ENCODE data around the gene RFTN1.

The RFTN1 gene, protein sequence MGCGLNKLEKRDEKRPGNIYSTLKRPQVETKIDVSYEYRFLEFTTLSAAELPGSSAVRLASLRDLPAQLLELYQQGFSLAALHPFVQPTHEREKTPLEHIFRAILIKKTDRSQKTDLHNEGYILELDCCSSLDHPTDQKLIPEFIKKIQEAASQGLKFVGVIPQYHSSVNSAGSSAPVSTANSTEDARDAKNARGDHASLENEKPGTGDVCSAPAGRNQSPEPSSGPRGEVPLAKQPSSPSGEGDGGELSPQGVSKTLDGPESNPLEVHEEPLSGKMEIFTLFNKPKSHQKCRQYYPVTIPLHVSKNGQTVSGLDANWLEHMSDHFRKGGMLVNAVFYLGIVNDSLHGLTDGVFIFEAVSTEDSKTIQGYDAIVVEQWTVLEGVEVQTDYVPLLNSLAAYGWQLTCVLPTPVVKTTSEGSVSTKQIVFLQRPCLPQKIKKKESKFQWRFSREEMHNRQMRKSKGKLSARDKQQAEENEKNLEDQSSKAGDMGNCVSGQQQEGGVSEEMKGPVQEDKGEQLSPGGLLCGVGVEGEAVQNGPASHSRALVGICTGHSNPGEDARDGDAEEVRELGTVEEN
- total RNA-seq = 64.1 to 64.2 (median 64.1) reads per million in 4 donors

DNA sequence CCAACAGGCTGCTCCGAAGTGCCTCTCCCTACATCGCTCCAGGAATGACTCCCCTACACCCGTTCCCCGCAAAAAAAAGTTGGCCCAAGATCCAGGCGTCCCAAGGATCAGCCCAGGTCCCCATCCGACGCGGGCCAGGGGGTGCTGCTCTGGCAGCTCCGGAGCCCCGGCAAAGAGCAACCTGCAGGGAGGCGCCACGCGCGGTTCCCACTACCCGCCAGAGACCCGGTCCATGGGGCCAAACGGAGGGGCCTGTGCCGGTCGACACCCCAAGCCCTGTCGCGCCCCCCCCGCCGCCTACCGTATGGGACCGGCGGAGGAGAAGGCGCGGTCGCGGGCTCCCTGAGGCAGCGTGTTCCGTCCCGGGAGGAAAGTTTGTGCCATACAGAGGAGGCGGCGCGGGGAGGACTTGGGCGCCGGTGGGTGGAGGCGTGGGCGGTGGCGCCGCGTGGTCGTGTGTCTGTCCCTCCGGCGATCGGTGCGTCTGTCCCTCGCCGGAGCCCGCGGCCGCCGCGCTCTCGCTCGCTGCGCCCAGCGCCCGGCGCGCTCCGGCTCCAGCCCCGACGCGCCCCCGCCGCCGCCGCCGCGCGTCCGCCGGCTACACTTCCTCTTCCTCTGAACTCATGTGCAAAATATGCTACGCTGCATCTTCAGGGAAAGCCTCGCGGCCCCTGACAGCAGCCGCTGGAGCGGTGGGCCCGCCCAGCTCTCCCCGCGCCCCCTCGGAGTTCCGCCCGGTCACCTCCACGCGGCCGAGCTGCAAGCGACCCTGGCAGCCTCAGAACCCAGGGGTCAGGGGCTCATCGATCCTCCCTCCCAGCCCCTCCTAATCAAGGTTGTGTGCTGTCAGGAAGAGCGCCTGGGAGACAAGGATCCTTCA, at the start of gene RFTN1:
TSS of gene RFTN1 (minus strand) at position 559 of the 880 bp plus-strand sequence. CDS start 19,830 bp downstream, outside the sequence.
- DNase-seq = peak in 4 of 5 donors; percentile 17 to 63 (median 33)

DNA sequence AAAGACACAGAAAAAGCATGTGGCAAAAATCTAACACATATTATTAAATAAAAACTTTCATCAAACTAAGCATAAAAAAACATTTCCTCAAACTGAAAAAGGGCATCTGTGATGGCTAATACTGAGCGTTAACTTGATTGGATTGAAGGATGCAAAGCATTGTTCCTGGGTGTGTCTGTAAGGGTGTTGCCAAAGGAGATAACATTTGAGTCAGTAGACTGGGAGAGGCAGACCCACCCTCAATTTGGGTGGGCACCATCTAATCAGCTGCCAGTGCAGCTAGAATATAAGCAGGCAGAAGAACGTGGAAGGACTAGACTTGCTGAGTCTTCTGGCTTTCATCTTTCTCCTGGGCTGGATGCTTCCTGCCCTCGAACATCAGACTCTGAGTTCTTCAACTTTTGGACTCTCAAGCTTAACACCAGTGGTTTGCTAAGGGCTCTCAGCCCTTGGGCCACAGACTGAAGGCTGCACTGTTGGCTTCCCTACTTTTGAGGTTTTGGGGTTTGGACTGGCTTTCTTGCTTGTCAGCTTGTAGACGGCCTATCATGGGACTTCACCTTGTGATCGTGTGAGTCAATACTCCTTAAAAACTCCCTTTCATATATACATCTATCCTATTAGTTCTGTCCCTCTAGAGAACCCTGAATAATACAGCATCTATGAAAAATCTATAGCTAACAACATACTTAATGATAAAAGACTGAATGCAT, 46.3 kb upstream of the RFTN1 start:
- no peak for DNase-seq

DNA sequence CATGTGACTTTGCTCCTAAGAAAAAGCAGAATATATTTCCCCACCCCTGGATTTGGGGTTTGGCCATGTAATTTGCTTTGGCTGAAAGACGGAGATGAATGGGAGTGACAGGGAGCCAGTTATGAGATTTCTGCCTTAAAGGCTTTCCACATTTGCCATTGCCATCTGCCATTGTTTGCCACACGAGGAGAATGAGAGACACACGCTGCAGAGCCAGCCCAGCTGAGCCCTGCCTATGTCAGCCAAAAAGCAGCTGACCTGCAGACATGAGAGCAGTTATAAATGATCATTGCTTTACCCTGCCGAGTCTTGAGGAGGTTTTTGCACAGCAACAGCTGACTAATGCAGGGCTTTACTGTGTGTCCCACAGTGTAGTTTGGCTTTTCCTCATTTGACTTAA, 40.6 kb upstream of the RFTN1 start:
- no peak for DNase-seq

DNA sequence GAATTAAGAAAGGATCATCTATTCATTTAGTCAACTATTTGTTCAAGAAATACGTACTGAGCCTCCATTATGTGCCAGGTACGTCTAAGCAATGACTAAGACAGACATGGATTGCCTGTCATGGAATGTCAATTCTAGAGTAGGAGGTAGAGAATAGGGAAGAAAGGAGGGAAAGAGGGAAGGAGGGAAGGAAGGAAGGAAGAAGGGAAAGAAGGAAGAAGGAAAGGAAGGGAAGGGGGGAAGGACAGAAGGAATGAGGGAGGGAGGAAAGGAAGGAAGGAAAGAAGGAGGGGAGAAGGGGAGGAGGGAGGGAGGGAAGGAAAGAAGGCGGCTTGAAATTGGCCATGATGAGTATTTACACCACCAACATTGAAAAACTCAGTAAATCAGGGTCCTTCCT, 39.3 kb upstream of the RFTN1 start:
- no peak for DNase-seq

DNA sequence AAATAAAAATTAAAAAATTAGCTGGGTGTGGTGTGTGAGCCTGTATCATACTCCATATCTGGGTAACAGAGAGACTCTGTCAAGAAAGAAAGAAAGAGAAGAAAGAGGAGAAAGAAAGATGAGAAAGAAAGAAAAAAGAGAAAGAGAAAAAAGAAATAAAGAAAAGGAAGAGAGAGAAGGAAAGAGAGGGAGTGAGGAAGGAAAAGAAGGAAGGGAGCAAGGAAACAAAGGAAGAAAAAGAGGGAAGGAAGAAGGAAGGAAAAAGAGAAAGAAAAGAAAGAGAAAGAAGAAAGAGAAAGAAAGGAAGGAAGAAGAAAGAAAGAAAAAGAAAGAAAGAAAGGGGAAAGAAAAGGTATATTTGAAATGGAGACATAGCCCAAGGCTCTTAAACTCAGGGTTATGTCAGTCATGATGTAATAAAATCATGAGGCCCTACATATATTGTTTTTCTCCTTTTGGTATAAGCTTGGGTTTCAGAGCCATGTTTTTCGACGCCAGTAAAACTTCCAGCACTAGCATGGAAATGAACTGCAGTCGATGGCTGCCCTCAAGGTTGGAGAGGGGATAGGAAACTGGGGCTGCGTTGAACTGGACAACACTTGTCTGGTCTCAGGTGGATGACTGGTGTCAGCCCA, 38.0 kb upstream of the RFTN1 start:
- DNase-seq = no peak

DNA sequence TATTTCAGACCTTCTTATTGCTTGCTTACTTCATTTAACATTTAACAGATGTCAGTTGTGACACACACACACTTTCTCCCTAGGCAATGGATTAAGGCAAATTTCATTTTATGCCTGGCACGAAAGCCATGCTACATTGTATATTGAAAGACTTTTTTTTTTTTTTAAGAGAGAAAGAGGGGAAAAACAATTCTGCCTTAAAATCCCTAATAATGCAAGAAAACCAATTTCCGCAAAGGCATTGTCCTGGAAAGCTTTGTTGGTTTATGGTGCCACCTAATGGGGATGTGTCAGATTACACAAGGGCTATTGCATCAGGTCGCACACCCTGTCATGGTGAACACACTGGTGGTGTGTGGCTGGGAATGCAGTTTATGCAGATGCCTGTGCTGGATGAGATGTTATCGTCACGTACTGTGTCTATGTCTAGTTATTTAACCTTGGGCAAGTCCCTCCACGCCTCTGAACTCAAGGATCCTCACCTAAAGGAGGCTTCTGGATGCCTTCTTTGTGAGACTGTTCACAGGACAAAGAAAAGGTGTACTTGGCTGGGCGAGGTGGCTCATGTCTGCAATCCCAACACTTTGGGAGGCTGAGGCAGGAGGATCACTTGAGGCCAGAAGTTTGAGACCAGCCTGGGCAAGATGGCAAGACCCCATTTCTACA, 37.3 kb upstream of the RFTN1 start:
- peak; percentile 24 to 85 (median 66) for DNase-seq

DNA sequence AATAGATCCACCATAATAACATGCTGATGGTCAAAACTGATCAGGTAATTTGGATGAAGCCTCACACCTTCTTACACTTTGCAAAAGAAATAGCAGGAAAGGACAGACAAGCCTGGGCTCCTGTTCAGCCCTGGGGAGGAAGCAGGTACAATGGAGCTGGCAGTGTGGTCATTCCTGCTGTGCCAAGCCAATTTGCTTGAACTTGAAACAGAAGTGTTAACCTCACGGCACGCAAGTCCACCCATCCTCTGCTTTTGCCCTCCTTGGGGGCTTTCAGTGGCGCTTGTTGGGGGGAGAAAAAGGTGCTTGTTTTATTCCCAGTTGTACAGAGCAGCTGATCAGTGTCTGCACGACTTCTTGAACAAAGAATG, 36.8 kb upstream of the RFTN1 start:
- no peak for DNase-seq

DNA sequence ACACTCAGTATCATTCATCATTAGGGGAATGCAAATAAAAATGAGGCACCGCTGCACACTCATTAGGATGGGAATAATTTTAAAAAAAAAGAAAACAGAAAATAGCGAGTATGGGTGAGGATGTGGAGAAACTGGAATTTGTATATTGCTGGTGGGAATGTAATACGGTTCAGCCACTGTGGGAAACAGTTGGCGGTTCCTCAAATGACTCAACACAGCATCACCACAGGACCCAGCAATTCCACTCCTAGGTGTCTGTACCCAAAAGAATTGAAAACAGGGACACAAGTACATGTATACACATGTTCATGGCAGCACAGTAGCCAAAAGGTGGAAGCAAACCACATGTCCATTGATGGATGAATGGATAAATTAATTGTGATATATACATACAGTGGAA, 35.2 kb upstream of the RFTN1 start:
- no peak for DNase-seq

DNA sequence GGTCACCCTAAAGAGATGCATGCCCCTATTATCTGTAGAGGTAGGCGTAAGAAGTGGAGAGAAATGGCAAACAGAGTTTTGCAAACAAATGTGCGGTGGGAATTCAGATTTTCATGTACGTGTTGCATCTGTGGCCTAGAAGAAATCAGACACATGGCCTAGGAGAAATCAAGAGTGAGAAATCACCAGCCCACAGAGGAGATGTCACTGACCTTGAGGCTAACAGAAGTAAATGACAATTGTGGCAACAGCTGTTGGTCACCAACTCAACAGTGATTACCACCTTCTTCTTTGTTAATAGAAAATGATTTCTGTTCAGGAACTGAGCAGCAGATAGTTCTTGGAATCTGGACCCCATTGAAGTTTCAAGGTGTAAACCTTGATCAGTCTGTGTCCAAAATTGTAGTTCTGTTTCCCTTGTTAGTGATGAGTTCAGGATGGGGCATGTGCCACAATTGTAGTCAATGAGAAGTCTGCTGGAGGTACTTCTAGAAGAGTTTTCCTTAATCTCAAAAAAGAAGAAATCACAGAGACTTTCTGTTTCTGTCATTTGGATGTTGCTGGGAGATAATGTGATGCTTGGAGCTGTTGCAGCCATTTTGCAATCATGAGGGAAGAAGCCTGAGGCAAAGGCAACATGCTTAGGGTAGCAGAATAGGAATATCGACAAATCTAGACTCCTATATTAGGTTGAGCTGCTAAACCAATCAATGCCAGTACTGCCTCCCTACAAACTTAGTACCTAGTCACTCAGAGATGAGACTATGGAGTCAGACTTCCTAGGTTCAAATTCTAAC, 34.3 kb upstream of the RFTN1 start:
- DNase-seq = no peak

DNA sequence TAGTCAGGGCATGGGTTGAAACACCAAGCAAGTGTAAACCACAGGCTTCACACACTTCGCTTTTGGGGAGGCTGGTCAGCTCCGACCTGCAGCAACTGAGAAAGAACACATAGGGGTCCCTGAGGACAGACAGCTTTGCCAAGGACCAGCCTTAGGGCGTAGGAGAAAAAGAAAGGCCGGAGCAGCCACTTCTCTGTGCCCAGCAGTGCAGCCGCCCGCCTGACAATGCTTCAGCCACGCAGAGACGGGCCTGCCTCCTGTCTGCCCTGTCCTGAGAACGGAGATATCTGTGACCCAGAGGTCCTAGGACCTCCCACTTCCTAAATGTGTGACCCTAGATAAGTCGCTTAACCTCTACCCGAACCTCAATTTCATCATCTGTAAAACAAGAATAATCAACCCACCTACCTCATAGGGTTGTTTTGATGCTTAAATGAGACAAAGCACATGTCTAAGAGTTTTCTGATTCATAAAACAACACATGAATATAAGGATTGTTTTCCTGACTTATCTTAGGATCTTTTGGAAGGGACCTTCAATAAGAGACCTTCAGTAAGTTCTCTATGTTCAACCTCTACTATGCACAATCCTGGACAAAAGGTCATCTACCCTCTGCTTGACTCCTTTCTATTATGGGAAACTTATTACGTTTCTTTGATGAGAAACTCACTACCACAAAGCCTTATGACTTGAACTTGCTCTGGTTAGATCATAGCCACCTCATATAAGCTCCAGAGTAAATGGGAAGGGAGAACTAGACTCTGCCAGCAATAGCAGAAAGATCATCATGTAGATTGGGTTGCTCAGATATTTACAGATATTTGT, 32.9 kb upstream of the RFTN1 start:
- DNase-seq = no peak

DNA sequence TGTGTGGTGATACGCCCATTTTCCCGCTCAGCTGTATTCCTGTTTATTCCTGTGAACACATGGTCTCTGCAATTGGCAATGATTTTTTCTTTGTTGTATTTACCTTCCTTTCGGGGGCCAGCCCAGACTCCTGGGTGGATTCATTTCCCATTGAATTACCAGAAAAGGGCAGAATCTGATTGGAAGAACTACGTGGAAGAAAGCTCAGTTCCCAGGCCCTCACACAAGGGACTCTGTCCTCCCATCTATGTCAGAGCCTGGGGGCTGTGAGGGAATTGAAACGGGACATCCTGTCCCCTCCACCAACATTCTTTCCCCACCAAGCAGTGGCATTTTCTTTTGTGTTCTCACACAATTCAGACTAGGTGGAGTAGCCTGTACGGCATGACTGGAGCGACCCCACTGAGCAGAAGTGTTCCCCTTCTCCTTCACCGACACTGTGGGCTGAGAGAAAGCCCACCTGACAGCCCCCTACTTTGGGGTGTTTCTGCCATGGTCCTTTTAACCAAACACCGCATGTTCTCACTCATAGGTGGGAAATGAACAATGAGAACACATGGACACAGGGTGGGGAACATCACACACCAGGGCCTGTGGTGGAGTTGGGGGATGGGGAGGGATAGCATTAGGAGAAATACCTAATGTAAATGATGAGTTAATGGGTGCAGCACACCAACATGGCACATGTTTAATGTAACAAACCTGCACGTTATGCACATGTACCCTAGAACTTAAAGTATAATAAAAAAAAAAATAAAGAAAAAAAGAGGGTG, 32.1 kb upstream of the RFTN1 start:
- DNase-seq = no peak

DNA sequence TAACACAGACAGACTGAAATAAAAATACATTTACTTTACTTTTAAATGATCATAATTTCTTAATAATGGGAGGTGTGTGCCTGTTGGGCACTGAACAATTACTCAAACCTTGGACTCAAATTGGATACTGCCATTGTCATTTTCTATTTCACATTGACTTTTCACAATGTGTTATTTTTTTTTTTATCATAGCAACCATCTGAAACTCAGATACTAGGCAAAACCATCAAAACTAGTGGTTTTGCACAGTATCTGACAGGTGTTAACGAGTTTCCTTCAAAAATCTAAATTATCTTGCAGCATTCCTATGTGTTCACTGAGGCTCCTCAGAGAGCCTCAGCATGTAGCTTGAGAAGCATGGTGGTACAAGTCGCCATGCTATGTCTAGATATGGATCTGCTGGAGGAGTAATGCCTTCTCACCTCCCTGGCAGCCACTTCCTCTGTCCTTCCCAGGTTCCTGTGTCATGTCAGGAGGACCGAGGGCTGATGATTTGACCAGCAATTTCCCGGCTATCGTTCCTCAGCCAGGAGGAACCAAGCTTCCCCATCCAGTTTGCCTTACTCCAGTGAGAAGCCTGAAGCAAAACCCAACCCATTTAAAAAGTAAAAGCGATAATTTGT, 29.9 kb upstream of the RFTN1 start:
- no peak for DNase-seq

DNA sequence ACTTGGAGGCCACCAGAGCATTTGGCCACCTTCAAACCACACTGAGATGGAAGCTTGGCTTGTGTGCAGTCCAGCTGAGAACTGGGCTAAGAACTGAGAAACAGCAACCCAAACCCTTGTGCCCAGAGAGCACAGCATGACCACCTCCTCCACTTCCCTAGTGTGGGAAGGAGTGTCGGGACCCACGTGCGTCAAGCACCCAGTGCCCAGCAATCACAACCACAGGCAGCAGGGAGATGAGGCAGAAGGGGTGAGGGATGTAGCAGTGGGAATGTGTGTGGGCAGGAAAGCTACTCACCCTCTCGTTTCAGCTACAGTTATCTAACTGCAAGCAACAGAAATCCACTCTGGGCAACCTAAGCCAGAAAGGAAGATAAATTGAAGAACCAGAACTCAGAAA, 25.0 kb upstream of the RFTN1 start:
- no peak for DNase-seq

DNA sequence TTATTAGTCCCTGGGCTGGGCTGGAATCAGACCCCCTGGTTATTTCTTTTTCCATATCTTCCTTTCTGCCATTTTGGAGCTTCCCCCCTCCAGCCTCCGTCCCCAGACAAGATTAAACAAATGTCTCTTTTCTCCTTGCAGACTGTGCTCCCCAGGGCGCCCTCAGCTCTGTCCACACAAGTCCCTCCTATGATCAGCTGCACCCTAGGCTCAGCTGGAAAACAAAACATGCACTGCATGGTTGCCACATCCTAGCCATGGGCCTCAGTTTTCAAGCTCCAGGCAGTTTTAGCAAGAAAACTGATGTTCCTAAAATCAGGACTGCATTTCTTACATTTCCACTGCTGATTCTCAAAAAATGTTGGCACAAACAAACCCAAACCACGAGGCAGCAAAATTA, 23.5 kb upstream of the RFTN1 start:
- DNase-seq = no peak

DNA sequence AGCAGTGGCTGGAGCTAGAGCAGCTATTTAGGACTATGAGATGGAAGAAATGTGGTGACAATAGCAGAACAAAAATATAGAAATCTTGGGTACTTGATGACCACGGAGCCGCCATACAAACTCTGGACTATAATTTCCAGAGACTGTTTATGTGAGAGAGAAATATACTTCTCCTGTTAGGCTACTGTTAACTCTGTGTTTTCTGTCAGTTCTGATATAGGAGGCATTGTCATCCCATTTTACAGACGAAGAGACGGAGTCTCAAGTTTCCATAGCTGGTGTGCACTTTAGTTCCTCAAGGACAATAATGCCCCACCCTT, 22.8 kb upstream of the RFTN1 start:
- DNase-seq = no peak

DNA sequence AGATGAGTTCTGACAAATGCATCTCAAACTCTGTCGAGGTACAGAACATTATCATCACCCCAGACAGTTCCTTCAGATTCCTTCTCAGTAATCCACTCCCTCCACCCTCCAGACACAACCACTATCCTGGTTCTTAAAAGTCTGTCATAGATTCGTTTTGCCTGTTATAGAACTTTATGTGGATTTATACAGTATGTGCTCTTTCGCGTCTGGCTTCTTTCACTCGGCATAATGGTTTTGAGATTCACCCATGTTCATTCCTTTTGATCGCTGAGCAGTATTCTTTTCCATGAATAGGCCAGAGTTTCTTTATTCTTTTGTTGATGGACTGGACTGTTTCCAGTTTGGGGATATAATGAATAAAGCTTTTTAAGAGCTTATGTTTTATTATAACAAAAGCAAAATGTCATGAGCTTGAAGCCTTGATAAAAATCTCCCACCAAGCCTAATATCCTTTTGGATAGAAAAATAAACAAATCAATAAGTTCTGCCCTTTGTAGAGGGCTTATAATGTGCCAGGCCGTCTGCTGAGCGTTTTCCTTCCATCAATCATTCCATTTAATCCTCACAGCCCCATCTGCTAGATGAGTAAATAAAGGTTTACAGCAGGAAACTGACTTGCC, 21.3 kb upstream of the RFTN1 start:
- no peak for DNase-seq

DNA sequence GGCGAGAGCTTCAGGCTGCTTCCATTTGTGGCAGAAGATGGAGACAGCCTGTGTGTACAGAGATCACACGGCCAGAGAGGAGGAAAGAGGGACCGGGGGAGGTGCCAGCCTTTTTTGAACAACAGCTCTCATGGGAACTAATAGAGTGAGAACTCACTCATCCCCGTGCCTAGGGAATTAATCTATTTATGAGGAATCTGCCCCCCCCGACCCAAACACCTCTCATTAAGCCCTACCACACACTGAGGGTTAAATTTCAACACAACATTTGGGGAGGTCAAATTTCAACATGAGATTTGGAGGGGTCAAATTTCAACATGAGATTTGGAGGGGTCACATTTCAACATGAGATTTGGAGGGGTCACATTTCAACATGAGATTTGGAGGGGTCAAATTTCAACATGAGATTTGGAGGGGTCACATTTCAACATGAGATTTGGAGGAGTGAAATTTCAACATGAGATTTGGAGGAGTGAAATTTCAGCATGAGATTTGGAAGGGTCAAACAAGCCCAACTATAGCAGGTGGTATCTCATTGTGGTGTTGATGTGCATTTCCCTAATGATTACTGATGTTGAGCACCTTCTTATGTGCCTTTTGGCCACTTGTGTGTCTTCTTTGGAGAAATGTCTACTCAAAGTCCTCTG, 20.6 kb upstream of the RFTN1 start:
- no peak for DNase-seq

DNA sequence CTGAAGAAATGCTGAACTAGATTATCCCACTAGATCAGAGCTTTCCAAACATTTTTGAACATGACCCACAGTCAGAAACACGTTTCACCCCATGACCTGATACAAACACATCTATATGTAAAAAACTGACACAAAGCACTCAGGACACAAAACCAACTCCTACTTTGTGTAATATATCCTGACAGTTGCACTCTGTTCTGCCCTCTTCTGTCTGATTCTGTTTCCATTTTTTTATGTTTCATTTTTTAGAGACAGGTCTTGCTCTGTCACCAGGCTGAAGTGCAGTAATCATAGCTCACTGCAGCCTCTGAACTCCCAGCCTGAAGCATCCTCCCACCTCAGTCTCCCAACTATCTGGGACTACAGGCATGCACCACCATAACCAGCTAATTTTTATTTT, 15.8 kb upstream of the RFTN1 start:
- DNase-seq = peak in 1 of 5 donors; percentile 24
